AG09309 (cell line): Measurements from ENCODE around the gene SAMD4A.

Experiments used
- DNase-seq: peaks from one replicate; pipeline ENCODE4 v3.0.0-alpha.2; 2010; ENCODE audit warnings: low read depth
- H3K4me3 ChIP-seq: 2 replicates; pipeline ENCODE4 v1.5.1; 2011; ENCODE audit warnings: mild to moderate bottlenecking, low read depth, low read length, moderate library complexity; ENCODE audit not compliant: control insufficient read depth
- TF ChIP-seq, protein P1 (sequence below): IDR thresholded peaks from 2 replicates; pipeline ENCODE4 v1.5.1; 2011; ENCODE audit warnings: mild to moderate bottlenecking, low read depth, low read length, inconsistent platforms; ENCODE audit not compliant: insufficient read depth, control insufficient read depth; ENCODE audit errors: missing control alignments

The SAMD4A gene

DNA sequence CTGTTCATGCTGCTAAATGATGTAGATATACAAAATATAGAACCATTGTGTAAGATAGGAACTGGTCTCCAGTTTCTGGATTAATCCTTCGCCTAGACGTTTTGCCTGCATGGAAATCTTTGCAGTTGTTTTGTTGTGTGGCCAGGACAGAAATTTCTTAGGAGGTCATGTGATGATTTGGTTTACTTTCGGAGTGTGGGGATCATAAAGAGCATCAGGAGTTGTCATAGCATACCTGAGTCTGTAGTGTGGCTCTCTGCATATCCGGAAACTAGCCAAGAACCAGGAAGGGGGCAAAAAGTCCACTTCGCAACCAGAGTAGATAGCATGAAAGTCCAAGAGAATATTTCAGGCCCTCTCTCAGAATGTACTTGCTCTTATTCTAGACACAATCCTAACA is 3.1 kb downstream of the SAMD4A start:
- H3K4me3 ChIP-seq, result no peak overlapping the region
- TF ChIP-seq, protein P1, sequence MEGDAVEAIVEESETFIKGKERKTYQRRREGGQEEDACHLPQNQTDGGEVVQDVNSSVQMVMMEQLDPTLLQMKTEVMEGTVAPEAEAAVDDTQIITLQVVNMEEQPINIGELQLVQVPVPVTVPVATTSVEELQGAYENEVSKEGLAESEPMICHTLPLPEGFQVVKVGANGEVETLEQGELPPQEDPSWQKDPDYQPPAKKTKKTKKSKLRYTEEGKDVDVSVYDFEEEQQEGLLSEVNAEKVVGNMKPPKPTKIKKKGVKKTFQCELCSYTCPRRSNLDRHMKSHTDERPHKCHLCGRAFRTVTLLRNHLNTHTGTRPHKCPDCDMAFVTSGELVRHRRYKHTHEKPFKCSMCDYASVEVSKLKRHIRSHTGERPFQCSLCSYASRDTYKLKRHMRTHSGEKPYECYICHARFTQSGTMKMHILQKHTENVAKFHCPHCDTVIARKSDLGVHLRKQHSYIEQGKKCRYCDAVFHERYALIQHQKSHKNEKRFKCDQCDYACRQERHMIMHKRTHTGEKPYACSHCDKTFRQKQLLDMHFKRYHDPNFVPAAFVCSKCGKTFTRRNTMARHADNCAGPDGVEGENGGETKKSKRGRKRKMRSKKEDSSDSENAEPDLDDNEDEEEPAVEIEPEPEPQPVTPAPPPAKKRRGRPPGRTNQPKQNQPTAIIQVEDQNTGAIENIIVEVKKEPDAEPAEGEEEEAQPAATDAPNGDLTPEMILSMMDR, result no peak
- no peak for DNase-seq

DNA sequence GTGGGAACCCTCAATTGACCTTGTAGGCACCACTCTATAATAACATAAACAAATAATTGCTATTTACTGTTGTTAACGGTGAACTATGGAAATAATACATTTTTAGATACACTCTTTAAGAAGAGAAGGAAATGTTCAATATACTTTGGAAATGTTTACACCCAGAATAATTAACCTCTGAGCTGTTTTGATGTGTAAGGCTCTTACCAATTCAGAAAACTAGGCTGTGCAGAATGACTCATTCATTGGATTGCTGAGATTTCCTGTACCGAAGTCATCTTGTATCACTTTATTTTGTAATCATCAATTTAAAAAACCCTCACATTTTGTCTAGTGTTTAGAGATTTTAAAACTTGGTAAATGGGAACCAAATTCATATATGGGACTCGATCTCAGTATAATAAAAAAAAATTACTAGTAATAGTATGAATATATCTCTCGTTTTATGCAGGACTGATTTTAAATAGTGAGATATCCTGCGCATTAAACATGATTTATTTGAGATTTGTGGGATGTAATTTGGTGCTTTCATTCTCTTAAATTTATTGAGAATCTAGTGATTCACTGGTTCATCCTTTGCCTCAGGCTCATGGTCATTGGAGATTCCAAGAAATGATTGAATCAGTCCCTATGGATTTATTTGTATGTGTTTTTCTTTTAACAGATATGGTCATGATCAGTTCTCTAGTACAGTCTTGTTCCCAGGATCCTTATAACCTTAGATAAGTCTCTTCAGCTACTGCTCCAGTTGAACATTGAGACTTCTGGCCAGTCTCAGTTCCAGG is 3.9 kb downstream of the SAMD4A start:
- H3K4me3 ChIP-seq, result no peak overlapping the region
- DNase-seq, result peak; percentile 70
- TF ChIP-seq, protein P1, result no peak

DNA sequence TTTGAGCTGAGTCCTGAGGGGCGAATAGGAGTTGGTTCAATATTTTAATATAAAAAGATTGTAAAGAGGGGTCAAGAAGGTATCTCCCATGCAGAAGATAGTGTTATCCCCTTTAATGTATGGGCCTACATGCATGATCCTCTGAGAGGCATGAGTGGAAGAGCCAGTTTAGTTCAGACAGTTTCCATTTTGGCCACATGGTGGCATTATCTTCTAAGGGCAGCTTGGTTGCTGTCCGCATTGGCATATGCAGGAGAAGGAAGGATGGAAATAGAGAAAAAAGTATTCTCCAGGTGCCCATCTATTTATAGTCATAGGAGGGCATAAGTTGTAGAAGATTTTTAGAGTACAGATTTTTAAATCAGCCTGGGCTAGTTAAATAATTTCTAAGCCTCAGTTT is 5.4 kb downstream of the SAMD4A start:
- no peak overlapping the region for H3K4me3 ChIP-seq
- DNase-seq, result no peak
- TF ChIP-seq, protein P1, result peak; percentile 54

DNA sequence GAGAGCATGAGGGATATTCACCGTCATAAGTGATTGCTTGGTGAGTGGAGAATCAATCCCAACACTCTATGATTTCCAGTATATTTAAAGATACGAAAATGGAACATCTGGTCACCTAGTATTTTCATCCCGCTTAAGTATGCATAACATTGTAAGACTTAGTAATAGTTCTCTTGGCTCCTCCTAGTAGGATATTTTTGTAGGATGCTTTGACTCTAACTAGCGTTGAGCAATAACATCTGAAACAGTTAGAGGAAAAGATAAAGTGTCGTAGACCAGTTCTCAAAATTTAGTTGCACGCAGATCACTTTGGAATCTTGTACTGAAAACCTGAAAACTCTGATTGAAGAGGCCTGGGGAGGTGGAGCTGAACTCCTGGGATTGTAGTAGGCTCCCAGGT is 7.6 kb downstream of the SAMD4A start:
- TF ChIP-seq, protein P1, result no peak
- DNase-seq, result no peak
- no peak overlapping the region for H3K4me3 ChIP-seq

DNA sequence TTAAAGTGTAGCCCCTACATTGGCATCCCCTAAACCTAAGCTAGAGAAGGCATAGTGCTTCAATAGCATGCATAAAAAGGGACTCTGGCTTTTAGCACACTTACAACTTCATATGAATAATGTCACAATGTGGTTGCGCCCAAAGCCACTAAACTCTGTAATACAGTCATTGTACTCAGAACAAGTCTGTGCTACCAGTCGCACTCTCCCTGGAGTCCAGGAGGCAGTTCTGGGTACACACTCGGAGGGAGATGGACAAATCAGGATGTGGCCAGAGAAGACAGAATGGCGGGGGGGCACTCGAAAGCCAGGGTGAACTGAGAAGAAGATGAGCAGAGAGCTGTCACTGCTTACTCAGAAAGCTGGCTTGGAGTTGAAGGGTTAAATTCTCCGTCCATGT is 10.6 kb downstream of the SAMD4A start:
- H3K4me3 ChIP-seq, result no peak overlapping the region
- DNase-seq, result no peak
- TF ChIP-seq, protein P1, result no peak

DNA sequence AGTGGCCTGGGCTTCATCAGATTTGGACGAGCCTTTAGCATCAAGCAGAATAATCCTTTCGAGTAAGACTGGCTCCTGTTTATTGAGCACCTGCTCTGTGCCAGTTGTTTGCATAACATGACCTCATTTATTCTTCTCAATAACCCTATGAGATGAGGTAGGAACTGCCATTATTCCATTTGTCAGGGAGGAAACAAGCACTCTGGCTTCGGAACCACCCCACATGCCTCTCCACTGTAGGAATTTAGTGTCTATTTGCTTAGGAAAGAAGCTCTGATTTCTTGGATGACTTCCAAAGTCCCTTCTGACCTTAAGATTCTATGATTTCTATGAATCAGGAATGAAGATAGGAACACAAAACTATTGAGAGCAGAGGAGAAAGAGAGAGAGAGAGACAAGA is 11.0 kb downstream of the SAMD4A start:
- TF ChIP-seq, protein P1, result no peak
- H3K4me3 ChIP-seq, result no peak overlapping the region
- DNase-seq, result no peak
